H9 (cell line): ENCODE data around the gene RPRD1B. TPM values are rescaled to one million over a fixed set of nuclear protein-coding genes. Genes with fewer than 3 reads are reported as not detected.

Experiments
- DNase-seq: peaks from one replicate; pipeline ENCODE4 v3.0.0-alpha.2; 2017
- H2AFZ ChIP-seq: one replicate; pipeline ENCODE4 v1.6.1; 2013; ENCODE audit warnings: mild to moderate bottlenecking, low read length, control low read depth, moderate library complexity
- H2AK5ac ChIP-seq: 2 replicates; pipeline ENCODE4 v1.6.1; 2013; ENCODE audit warnings: low read length, control low read depth, mixed read lengths; ENCODE audit not compliant: insufficient read length
- H2BK120ac ChIP-seq: one replicate; pipeline ENCODE4 v1.6.1; 2013; ENCODE audit warnings: low read depth, mild to moderate bottlenecking, low read length, control low read depth, inconsistent platforms; ENCODE audit not compliant: poor library complexity, severe bottlenecking
- H2BK12ac ChIP-seq: 2 replicates; pipeline ENCODE4 v1.6.1; 2013; ENCODE audit warnings: low read length, control low read depth, mixed read lengths, low read depth; ENCODE audit not compliant: insufficient read length
- H2BK15ac ChIP-seq: 2 replicates; pipeline ENCODE4 v1.6.1; 2013; ENCODE audit warnings: low read depth, low read length, control low read depth
- H2BK20ac ChIP-seq: one replicate; pipeline ENCODE4 v1.6.1; 2013; ENCODE audit warnings: low read depth, mild to moderate bottlenecking, low read length, control low read depth, inconsistent platforms; ENCODE audit not compliant: poor library complexity, severe bottlenecking
- H2BK5ac ChIP-seq: 2 replicates; pipeline ENCODE4 v1.6.1; 2013; ENCODE audit warnings: low read length, control low read depth, mixed read lengths; ENCODE audit not compliant: insufficient read length
- H3K14ac ChIP-seq: 2 replicates; pipeline ENCODE4 v1.6.1; 2013; ENCODE audit warnings: low read length, control low read depth; ENCODE audit not compliant: insufficient read depth
- H3K18ac ChIP-seq: 2 replicates; pipeline ENCODE4 v1.6.1; 2013; ENCODE audit warnings: low read depth, mild to moderate bottlenecking, mixed read lengths, low read length, control low read depth; ENCODE audit not compliant: insufficient read length
- H3K23ac ChIP-seq: 2 replicates; pipeline ENCODE4 v1.6.1; 2013; ENCODE audit warnings: low read length, control low read depth, mixed read lengths, low read depth; ENCODE audit not compliant: insufficient read length
- H3K23me2 ChIP-seq: 2 replicates; pipeline ENCODE4 v1.6.1; 2013; ENCODE audit warnings: low read depth, mild to moderate bottlenecking, mixed read lengths, low read length, control low read depth; ENCODE audit not compliant: insufficient read length, poor library complexity, severe bottlenecking
- H3K27ac ChIP-seq: 2 replicates; pipeline ENCODE4 v1.5.1; 2013; ENCODE audit warnings: low read length, control low read depth, mixed read lengths, low read depth; ENCODE audit not compliant: insufficient read length
- H3K27me3 ChIP-seq: 2 replicates; pipeline ENCODE4 v1.6.1; 2013; ENCODE audit warnings: low read length, control low read depth, inconsistent platforms; ENCODE audit not compliant: insufficient read depth
- H3K4ac ChIP-seq: 2 replicates; pipeline ENCODE4 v1.6.1; 2013; ENCODE audit warnings: low read depth, mild to moderate bottlenecking, control low read depth, inconsistent platforms, low read length, moderate library complexity
- H3K4me1 ChIP-seq: 2 replicates; pipeline ENCODE4 v1.6.1; 2013; ENCODE audit warnings: low read length, control low read depth, inconsistent platforms; ENCODE audit not compliant: insufficient read depth
- H3K4me2 ChIP-seq: 2 replicates; pipeline ENCODE4 v1.6.1; 2013; ENCODE audit warnings: low read length, control low read depth, mixed read lengths; ENCODE audit not compliant: insufficient read length, insufficient read depth
- H3K56ac ChIP-seq: 2 replicates; pipeline ENCODE4 v1.6.1; 2013; ENCODE audit warnings: low read depth, mild to moderate bottlenecking, mixed read lengths, low read length, control low read depth; ENCODE audit not compliant: insufficient read length
- H3K79me1 ChIP-seq: 2 replicates; pipeline ENCODE4 v1.6.1; 2013; ENCODE audit warnings: low read depth, mild to moderate bottlenecking, moderate library complexity, low read length, control low read depth, inconsistent platforms; ENCODE audit not compliant: insufficient read depth, poor library complexity, severe bottlenecking
- H3K79me2 ChIP-seq: 2 replicates; pipeline ENCODE4 v1.6.1; 2013; ENCODE audit warnings: low read length, control low read depth, inconsistent platforms; ENCODE audit not compliant: insufficient read depth
- H3K9ac ChIP-seq: 2 replicates; pipeline ENCODE4 v1.6.1; 2013; ENCODE audit warnings: low read length, control low read depth, mixed read lengths; ENCODE audit not compliant: insufficient read length; ENCODE audit errors: extremely low read depth
- H3K9me3 ChIP-seq: one replicate; pipeline ENCODE4 v1.6.1; 2013; ENCODE audit warnings: low read depth, low read length, inconsistent platforms; ENCODE audit not compliant: control insufficient read depth
- H3T11ph ChIP-seq: one replicate; pipeline ENCODE4 v1.6.1; 2013; ENCODE audit warnings: mild to moderate bottlenecking, low read length, control low read depth, inconsistent platforms
- H4K20me1 ChIP-seq: one replicate; pipeline ENCODE4 v1.6.1; 2013; ENCODE audit not compliant: control insufficient read depth, insufficient read length, insufficient read depth
- H4K5ac ChIP-seq: 2 replicates; pipeline ENCODE4 v1.6.1; 2013; ENCODE audit warnings: low read depth, mild to moderate bottlenecking, mixed read lengths, low read length, control low read depth; ENCODE audit not compliant: insufficient read length
- H4K8ac ChIP-seq: replicated peaks from 2 replicates; pipeline ENCODE4 v1.6.1; 2013; ENCODE audit warnings: low read length, control low read depth, mixed read lengths, low read depth; ENCODE audit not compliant: insufficient read length
- H4K91ac ChIP-seq: 2 replicates; pipeline ENCODE4 v1.6.1; 2013; ENCODE audit warnings: low read depth, mild to moderate bottlenecking, moderate library complexity, mixed read lengths, low read length, control low read depth; ENCODE audit not compliant: insufficient read length
- H3K27ac Mint-ChIP-seq, 3 experiments: 2 replicates in 2 of 3; 3 replicates in 1 of 3; pipeline ENCODE4 v1.8.0; 2020 to 2021; ENCODE audit warnings: mixed read lengths in 3 of 3, mild to moderate bottlenecking in 1 of 3, moderate library complexity in 1 of 3
- H3K27me3 Mint-ChIP-seq: 2 replicates; pipeline ENCODE4 v1.8.0; 2021; ENCODE audit warnings: low read depth, mild to moderate bottlenecking, moderate library complexity, mixed read lengths
- H3K36me3 Mint-ChIP-seq, 3 experiments: 2 replicates in 2 of 3; 3 replicates in 1 of 3; pipeline ENCODE4 v1.8.0; 2020 to 2021; ENCODE audit warnings: low read depth in 3 of 3, mixed read lengths in 3 of 3; ENCODE audit not compliant: insufficient read depth in 1 of 3
- H3K4me1 Mint-ChIP-seq, 2 experiments: 2 replicates each; pipeline ENCODE4 v1.8.0; 2020; ENCODE audit warnings: mixed read lengths in 2 of 2
- H3K4me3 Mint-ChIP-seq, 2 experiments: 2 replicates in 1 of 2; 3 replicates in 1 of 2; pipeline ENCODE4 v1.8.0; 2020 to 2021; ENCODE audit warnings: mild to moderate bottlenecking in 2 of 2, mixed read lengths in 2 of 2, moderate library complexity in 1 of 2
- H3K9me3 Mint-ChIP-seq, 2 experiments: 2 replicates in 1 of 2; 3 replicates in 1 of 2; pipeline ENCODE4 v1.8.0; 2020; ENCODE audit warnings: mild to moderate bottlenecking in 2 of 2, mixed read lengths in 2 of 2, moderate library complexity in 1 of 2
- WGBS: extraction: QIAGEN DNeasy Blood & Tissue Kit; methylation state at CpG from one replicate; pipeline ENCODE4 v1.1.7; 2013; ENCODE audit warnings: missing lambda C conversion rate, low lambda C conversion rate, mixed read lengths; ENCODE audit not compliant: insufficient read length; ENCODE audit errors: extremely low coverage; 5-methylcytosine and 5-hydroxymethylcytosine counted together
- total RNA-seq: library from RNA; stranded (reverse); gene quantifications from 2 replicates; pipeline ENCODE4 v1.2.1, GENCODE V29; 2021
- TF ChIP-seq, protein P1 (sequence below): fragments of 200-600 bp; sonication (generic); conservative IDR thresholded peaks from 3 replicates; pipeline ENCODE4 v1.8.0; 2021; ENCODE audit warnings: antibody characterized with exemption, mild to moderate bottlenecking

Gene RPRD1B
- total RNA-seq, 1 experiment from 2014 or later = 34.3 TPM

DNA sequence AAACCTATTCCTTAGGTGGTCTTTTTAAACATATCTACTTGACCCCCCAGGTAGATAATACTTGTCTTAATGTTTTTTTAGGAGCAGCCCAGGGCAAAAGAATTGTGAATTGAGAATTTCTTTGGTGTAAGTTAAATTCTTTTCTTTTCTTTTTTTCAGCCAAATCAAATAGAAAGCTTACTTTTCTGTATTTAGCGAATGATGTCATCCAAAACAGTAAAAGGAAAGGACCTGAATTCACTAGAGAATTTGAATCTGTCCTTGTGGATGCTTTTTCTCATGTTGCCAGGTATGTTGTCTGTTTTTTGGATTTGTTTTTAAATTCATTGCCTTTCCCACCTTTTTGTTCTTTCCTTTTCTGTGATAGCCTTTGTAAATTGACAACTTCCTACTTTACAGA lies 6.7 kb downstream of the RPRD1B start:
- no CpG with 5 or more reads among the region's 1 CpG for WGBS
- Histone ChIP-seq H3T11ph (no peak overlapping the region), H3K23ac (no peak overlapping the region), H3K27ac (no peak overlapping the region), H2BK15ac (no peak overlapping the region), H3K4ac (no peak overlapping the region), H2AK5ac (no peak overlapping the region), H4K91ac (no peak overlapping the region), H3K9me3 (no peaks in the 10 kb centered on the region), H3K4me2 (no peak overlapping the region), H3K79me2 (peaks cover 6% of the 10 kb centered on the region; the same call in 1 of the 2 replicates), H4K20me1 (no peaks in the 10 kb centered on the region), H3K18ac (no peak overlapping the region), H3K23me2 (no peaks in the 10 kb centered on the region), H2AFZ (no peak overlapping the region), H3K4me1 (no peaks in the 10 kb centered on the region), H3K9ac (no peak overlapping the region), H2BK12ac (no peak overlapping the region), H2BK120ac (no peak overlapping the region), H2BK5ac (no peak overlapping the region), H3K27me3 (no peaks in the 10 kb centered on the region), H3K14ac (no peak overlapping the region), H3K79me1 (peaks cover 5% of the 10 kb centered on the region), H3K56ac (no peak overlapping the region), H4K8ac (no peak overlapping the region), H4K5ac (no peak overlapping the region), H2BK20ac (no peak overlapping the region)
- Mint-ChIP-seq H3K27me3 (no peaks in the 10 kb centered on the region), H3K4me1 (peaks cover 3 to 10% of the 10 kb centered on the region in 2 experiments; a peak in 3 of 4 replicates), H3K4me3 (no peak overlapping the region), H3K27ac (no peak overlapping the region), H3K36me3 (peaks cover 23 to 71% (median 62%) of the 10 kb centered on the region in 3 experiments; a peak in 6 of 7 replicates), H3K9me3 (no peaks in the 10 kb centered on the region)
- DNase-seq = no peak
- TF ChIP-seq, protein P1, sequence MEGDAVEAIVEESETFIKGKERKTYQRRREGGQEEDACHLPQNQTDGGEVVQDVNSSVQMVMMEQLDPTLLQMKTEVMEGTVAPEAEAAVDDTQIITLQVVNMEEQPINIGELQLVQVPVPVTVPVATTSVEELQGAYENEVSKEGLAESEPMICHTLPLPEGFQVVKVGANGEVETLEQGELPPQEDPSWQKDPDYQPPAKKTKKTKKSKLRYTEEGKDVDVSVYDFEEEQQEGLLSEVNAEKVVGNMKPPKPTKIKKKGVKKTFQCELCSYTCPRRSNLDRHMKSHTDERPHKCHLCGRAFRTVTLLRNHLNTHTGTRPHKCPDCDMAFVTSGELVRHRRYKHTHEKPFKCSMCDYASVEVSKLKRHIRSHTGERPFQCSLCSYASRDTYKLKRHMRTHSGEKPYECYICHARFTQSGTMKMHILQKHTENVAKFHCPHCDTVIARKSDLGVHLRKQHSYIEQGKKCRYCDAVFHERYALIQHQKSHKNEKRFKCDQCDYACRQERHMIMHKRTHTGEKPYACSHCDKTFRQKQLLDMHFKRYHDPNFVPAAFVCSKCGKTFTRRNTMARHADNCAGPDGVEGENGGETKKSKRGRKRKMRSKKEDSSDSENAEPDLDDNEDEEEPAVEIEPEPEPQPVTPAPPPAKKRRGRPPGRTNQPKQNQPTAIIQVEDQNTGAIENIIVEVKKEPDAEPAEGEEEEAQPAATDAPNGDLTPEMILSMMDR = no peak
